NCI-H146 (cell line): Measurements from ENCODE around the gene HDAC4.

ENCODE experiments used
- DNase-seq: peaks from one replicate; lab custom pipeline; 2025; lab: John Stamatoyannopoulos, UW

The HDAC4 gene

GRCh38 chr2:239383759-239384156, 17.1 kb downstream of the HDAC4 start:
- DNase-seq = no peak

GRCh38 chr2:239383036-239383758, 17.6 kb downstream of the HDAC4 start:
- no peak for DNase-seq

- no peak for DNase-seq
These were observed 18.4 kb downstream of the HDAC4 start for GRCh38 chr2:239382384-239382880.

GRCh38 chr2:239381709-239382134, 19.1 kb downstream of the HDAC4 start:
- DNase-seq = no peak

DNA sequence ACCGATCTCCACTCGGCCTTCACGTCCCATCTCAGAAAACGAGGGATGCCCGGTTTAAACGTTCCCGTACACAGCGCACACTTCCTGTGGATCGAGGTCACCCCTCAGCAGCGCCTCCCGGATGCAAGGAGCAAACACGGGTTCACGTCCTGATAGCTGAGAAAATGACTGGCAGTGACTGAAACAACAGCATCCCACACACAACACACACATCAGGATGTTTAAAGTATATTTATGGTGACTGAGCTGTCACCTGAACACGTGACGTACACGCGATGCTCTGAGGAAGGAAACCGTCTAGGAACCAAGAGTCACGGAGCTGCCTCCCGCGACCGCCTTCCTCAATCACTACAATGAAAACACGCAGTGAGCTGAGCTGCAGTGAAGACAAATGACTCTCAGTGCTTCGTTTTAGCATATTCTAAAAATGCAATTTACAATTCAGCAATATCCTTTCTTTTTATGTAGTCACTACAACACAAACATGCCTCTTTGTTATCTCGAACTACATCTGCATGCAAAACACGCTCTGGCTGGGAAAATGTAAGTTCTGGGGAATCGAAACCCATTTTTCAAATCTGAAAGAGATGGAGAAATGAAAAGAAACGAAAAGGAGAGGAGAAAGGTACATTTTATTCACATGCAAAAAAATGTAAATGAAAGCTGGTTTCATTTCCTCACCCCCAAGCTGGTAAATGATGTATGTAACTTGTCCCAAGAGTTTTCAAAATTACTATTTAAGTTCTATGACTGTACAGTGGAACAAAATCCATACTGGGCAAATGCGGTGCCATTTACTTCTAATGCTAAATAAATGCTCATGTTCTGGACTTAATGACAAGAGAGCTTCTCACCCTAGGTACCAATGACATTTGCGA, 19.8 kb downstream of the HDAC4 start:
- no peak for DNase-seq

DNA sequence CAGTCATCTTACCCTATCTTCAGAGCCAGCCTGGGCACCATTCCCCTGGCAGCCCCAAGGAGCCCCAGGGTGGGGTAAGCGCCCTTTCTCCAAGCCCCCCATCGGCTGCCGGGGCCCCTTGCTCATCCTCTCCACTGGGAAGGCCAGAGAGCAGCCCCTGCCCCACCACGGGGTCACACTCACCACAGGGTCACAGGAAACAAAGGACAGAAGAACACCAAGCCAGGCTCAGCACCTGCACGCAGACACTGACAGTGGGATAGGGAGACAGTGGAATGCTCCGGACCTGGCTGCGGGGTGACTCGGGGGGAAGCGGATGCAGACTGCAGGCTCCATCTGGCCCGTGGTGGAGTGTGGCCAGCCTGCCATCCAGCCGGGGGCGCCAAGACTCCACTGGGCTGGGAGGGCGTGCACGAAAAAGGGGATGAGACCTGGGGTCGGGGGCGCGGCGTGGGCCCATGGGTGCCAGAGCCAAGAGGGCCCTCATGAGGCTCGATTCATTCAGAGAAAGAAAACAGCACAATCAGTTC, 21.1 kb downstream of the HDAC4 start:
- no peak for DNase-seq

- DNase-seq = no peak
These were observed 21.7 kb downstream of the HDAC4 start for GRCh38 chr2:239378918-239379640.

DNA sequence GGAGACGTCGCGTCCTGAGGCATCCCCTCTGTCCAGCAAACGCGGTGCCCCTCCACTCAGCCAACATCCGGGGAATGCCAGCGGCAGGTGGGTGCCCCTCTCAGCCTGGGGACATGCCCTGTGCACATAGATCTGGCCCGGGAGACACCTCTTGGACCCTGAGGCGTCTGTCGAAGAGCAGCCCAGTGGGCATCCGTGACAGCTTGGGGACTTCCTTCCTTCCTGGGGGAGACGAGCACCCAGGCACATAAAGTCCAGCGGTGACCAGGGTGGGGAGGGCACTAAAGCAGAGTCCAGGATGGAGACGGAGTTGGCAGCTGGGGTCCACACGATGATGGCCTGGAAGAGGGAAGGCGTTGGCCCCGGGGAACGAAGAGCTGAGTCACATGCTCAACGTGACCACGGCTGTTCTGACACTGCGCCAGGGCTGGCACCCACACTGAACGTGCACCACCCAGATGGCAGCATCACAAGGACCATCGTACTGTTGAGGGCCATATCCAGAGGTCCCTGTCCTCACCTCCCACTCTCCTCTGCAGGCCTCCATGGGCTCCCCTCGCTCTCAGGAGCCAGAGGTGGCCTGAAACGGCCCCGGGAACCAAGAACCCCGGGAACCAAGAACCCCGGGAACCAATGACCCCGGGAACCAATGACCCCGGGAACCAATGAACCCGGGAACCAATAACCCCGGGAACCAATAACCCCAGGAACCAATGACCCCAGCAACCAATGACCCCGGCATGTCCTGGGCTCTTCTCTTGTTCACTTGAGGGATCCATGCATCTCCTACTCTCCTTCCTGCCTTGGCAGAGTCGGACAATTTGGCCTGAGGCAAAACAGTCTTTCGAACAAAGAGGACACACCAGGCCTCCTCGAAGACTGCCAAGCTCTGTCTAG, 22.6 kb downstream of the HDAC4 start:
- DNase-seq = no peak

GRCh38 chr2:239377591-239377990, 23.2 kb downstream of the HDAC4 start:
- DNase-seq = no peak

GRCh38 chr2:239376942-239377531, 23.8 kb downstream of the HDAC4 start:
- no peak for DNase-seq

DNA sequence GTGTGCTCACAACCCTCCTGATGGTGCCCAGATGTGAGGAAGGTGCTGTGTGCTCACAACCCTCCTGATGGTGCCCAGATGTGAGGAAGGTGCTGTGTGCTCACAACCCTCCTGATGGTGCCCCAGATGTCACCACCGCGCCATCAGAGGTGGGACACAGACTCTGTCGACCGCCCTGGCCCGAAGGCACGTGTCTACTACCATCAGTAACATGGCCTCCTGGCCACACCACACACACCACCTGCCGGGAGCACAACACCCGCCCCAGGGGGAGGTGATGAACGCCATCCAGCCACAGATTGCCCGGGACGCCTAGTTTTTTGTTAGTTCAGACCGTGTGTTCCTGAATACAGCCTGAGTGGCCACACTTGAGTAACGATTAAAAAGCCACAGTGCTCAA, 24.5 kb downstream of the HDAC4 start:
- DNase-seq = no peak

DNA sequence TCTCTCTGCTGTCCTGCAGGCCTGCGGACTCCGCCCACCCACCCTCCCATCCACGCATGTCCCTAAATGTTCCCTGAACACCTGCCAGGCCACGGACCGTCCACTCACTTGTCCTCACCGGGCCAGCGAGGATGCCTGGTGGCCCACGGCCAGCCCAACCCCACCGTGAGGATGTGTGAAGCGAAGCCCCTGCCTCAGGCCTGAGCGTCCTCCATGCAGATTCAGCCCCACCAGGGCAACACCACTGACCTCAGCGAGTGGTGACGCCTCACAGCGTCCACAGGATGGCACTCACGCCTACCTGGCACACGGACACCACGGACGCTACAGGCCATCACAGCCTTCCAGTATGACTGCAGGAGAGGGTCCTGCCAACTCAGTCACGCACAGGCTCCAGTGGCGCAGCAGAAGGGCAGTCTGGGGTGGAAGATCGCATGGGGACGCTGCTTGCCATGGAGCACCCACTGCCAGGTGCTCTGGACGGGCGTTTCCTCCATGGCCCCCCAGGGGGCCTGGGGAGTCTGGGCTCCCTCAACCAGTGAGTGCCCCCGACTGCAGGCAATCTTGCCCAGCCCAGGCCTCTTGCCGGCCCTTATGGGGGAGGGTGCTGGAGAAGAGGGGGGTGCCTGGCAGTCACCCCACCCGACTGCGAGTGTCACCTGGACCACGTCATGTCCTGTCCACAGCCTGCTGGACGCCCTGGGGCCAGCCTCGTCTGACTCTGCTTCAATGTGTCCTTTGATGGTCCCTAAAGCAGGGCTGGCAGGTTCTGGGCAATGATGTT, 25.4 kb downstream of the HDAC4 start:
- DNase-seq = no peak

DNA sequence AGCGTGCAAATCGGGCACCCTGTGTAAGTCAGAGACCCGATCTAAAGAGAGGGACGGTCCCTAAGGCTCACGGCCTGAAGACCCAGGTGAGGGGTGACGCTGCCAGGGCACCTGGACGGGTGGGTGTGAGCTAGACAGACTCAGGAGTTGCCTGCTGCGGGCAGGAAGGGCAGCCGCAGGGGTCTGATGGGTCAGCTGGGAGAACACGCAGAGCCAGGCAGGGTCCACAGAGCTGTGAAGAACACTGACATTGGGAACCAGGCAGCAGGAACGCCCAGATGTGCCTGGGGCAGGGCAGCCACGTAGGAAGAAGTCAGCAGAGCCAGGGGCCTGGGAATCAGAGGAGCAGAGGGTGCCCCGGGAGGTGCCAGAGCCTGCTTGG, 25.9 kb downstream of the HDAC4 start:
- DNase-seq = no peak

GRCh38 chr2:239372835-239373234, 28.0 kb downstream of the HDAC4 start:
- no peak for DNase-seq

GRCh38 chr2:239371726-239372686, 28.8 kb downstream of the HDAC4 start:
- DNase-seq = no peak

GRCh38 chr2:239370876-239371725, 29.7 kb downstream of the HDAC4 start:
- no peak for DNase-seq

GRCh38 chr2:239370403-239370802, 30.4 kb downstream of the HDAC4 start:
- DNase-seq = no peak

DNA sequence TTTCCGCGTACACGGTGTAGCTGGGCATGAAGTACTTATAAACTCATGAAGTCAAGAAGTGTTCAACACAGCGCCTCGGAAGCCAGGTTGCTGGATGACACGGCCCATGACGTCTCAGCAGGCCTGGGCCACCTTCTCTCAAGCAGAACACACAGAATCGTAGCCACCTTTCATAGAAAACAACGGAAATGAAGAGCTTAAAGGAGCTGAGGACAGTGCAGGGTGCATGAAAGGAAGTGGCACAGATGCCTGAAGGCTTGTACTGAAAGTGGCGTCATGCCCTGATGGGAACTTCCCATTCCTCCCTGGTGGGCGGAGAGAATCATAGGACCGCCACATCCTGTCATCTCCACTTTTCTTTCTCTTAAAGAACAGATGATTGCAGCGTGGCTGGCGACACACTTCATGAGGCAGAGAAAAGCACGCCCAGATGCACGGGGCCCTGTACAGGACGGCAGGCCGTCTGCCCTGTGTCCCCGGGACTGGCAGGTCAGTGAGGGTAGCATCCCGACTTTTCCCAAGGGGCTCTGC, 31.1 kb downstream of the HDAC4 start:
- no peak for DNase-seq
